Smooth muscle cell (in vitro differentiated cells): Measurements from ENCODE around the gene PHAF1. TPM values are rescaled to one million over a fixed set of nuclear protein-coding genes. Genes with fewer than 3 reads are reported as not detected.

Experiments
- DNase-seq: peaks from one replicate; lab custom pipeline; 2025; ENCODE audit not compliant: unreplicated experiment; lab: John Stamatoyannopoulos, UW
- H2AFZ ChIP-seq: fragments of 200-600 bp; sonication (generic); 2 replicates; pipeline ENCODE4 v1.6.0; 2016; ENCODE audit warnings: antibody characterized with exemption, low read depth, mild to moderate bottlenecking
- H3F3A ChIP-seq: fragments of 200-600 bp; sonication (generic); 2 replicates; pipeline ENCODE4 v1.6.0; 2017; ENCODE audit warnings: antibody characterized with exemption, low read depth
- H3K27ac ChIP-seq: fragments of 200-600 bp; sonication (generic); 2 replicates; pipeline ENCODE4 v1.5.1; 2016; ENCODE audit warnings: low read depth, mild to moderate bottlenecking
- H3K27me3 ChIP-seq: fragments of 200-600 bp; sonication (generic); 2 replicates; pipeline ENCODE4 v1.6.1; 2016; ENCODE audit warnings: low read depth, mild to moderate bottlenecking
- H3K36me3 ChIP-seq: fragments of 200-600 bp; sonication (generic); 2 replicates; pipeline ENCODE4 v1.5.1; 2016; ENCODE audit warnings: low read depth
- H3K4me1 ChIP-seq: fragments of 200-600 bp; sonication (generic); 2 replicates; pipeline ENCODE4 v1.5.1; 2016; ENCODE audit warnings: low read depth
- H3K4me2 ChIP-seq: fragments of 200-600 bp; sonication (generic); 2 replicates; pipeline ENCODE4 v1.6.0; 2016; ENCODE audit warnings: mild to moderate bottlenecking
- H3K4me3 ChIP-seq: fragments of 200-600 bp; sonication (generic); 2 replicates; pipeline ENCODE4 v1.5.1; 2016; ENCODE audit warnings: mild to moderate bottlenecking
- H3K79me2 ChIP-seq: fragments of 200-600 bp; sonication (generic); 2 replicates; pipeline ENCODE4 v1.6.0; 2016; ENCODE audit warnings: low read depth, mild to moderate bottlenecking
- H3K9ac ChIP-seq: fragments of 200-600 bp; sonication (generic); 2 replicates; pipeline ENCODE4 v1.6.0; 2016; ENCODE audit warnings: low read depth
- H3K9me3 ChIP-seq: fragments of 200-600 bp; sonication (generic); replicated peaks from 2 replicates; pipeline ENCODE4 v1.5.1; 2016; ENCODE audit warnings: low read depth
- H4K20me1 ChIP-seq: fragments of 200-600 bp; sonication (generic); 2 replicates; pipeline ENCODE4 v1.6.0; 2016; ENCODE audit warnings: low read depth
- WGBS: methylation state at CpG from one replicate; pipeline ENCODE4 v1.1.7; 2016; ENCODE audit warnings: low lambda C conversion rate; 5-methylcytosine and 5-hydroxymethylcytosine counted together
- polyA plus RNA-seq: library from polyadenylated mRNA; unstranded; fragments of >200 nt; fragmentation: Nextera tagmentation; extraction: Ambion mirVana; gene quantifications from 2 replicates; pipeline ENCODE4 v1.2.1, GENCODE V29; 2016
- total RNA-seq: library from RNA; depleted of rRNA; stranded (reverse); fragments of >200 nt; gene quantifications from 2 replicates; pipeline ENCODE4 v1.2.3, GENCODE V29; 2014
- TF ChIP-seq, protein P1 (sequence below): fragments of 200-600 bp; sonication (generic); IDR thresholded peaks from 2 replicates; pipeline ENCODE4 v1.5.1; 2017; ENCODE audit warnings: borderline replicate concordance, mild to moderate bottlenecking, antibody characterized with exemption; ENCODE audit not compliant: insufficient read depth, poor library complexity, severe bottlenecking

Gene PHAF1
- total and polyA plus RNA-seq, 2 experiments from 2014 or later = 15.5 TPM

DNA sequence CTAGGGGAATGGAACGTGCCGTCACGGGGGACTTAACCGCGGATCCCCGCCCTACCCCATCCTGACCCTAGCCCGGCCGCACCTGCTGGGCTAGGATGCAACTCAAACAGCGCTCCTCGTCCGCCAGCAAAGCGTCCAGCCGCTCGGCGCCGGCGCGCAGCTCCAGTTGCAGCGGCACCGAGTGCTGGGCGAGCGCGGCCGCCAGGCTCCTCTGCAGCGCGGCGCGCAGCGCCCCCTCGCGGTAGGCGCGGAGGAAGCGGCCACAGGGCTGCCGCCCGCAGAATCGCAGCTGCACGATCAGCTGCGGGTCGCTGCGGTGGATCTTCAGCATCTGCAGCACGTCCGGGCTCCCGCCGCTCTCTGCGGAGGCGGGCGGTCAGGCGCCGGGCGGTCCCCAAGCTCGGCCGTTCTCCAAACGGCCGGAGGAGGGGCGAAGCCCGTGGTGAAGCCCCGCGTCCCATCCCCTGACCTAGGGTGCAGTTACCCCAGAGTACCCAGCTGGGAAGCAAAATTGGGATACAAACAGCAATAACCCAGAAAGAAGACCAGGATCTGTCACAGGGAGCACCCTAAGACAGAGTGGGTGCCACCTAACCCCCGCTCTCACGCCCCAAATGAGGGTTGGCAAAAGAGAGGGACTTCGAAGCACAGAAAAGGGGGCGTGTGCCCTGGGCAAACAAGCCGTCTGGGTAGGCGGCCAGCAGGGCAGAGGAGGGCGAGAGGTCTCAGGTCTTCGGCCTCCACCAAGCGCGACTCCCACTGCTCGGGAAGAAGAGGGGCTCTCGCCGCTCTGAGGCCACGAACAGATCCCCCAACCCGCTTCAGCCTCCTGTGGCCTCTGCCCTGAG lies 45.8 kb downstream of the PHAF1 start:
- Histone ChIP-seq H3K4me2 (peak overlapping the region; percentile 80), H3K36me3 (no peaks in the 10 kb centered on the region), H4K20me1 (peaks cover 45% of the 10 kb centered on the region), H3K9me3 (no peaks in the 10 kb centered on the region), H3K27ac (no peak overlapping the region), H3F3A (no peaks in the 10 kb centered on the region), H3K79me2 (no peaks in the 10 kb centered on the region), H3K4me1 (peaks cover 6% of the 10 kb centered on the region), H2AFZ (no peak overlapping the region), H3K27me3 (peaks cover 42% of the 10 kb centered on the region), H3K4me3 (peak overlapping the region; percentile 27), H3K9ac (no peak overlapping the region)
- DNase-seq = peak; percentile 47
- WGBS = 11% methylated on average over 71 of the region's 74 CpGs
- TF ChIP-seq, protein P1, sequence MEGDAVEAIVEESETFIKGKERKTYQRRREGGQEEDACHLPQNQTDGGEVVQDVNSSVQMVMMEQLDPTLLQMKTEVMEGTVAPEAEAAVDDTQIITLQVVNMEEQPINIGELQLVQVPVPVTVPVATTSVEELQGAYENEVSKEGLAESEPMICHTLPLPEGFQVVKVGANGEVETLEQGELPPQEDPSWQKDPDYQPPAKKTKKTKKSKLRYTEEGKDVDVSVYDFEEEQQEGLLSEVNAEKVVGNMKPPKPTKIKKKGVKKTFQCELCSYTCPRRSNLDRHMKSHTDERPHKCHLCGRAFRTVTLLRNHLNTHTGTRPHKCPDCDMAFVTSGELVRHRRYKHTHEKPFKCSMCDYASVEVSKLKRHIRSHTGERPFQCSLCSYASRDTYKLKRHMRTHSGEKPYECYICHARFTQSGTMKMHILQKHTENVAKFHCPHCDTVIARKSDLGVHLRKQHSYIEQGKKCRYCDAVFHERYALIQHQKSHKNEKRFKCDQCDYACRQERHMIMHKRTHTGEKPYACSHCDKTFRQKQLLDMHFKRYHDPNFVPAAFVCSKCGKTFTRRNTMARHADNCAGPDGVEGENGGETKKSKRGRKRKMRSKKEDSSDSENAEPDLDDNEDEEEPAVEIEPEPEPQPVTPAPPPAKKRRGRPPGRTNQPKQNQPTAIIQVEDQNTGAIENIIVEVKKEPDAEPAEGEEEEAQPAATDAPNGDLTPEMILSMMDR = peak; percentile 95

DNA sequence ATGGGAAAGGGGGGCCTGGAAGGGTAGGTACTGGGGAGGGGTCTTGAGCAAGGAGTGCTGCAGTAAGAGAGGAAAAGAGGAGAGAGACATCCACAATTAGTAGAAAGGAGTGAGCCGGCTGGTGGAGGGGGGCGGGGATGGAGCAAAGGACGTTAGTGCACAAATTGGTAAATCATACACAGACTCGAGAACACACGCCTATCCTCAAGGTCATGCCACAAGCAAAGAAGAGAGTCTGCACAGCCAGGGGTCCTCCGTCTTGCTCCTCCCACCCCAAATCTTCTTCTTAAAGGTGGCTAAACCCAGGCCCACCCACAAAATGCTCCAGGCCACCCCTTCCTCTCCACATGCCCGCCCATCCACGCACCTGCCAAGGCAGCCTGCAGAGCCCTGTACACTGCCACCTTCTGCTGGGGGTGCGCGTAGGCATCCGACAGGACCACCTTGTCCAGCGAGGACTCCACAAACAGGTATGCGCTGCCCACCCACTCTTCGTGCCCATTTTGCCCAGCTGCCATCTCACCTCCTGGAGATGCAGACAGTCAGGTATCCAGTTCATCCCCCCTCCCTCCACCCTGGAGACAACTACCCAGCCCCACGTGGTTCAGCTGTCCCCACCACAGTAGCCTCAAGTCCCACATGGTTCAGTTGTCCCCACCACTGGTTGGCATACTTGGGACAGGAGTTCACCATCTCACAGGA lies 46.6 kb downstream of the PHAF1 start:
- Histone ChIP-seq H4K20me1 (peaks cover 45% of the 10 kb centered on the region), H3K9me3 (no peaks in the 10 kb centered on the region), H3K36me3 (no peaks in the 10 kb centered on the region), H3K4me2 (no peak overlapping the region), H3K4me1 (peaks cover 6% of the 10 kb centered on the region), H3K27ac (no peak overlapping the region), H3F3A (no peaks in the 10 kb centered on the region), H3K9ac (no peak overlapping the region), H3K4me3 (no peak overlapping the region), H3K79me2 (no peaks in the 10 kb centered on the region), H3K27me3 (peaks cover 44% of the 10 kb centered on the region), H2AFZ (no peak overlapping the region)
- TF ChIP-seq, protein P1 = no peak
- DNase-seq = no peak
- WGBS = 63% methylated on average over 15 of the region's 15 CpGs

DNA sequence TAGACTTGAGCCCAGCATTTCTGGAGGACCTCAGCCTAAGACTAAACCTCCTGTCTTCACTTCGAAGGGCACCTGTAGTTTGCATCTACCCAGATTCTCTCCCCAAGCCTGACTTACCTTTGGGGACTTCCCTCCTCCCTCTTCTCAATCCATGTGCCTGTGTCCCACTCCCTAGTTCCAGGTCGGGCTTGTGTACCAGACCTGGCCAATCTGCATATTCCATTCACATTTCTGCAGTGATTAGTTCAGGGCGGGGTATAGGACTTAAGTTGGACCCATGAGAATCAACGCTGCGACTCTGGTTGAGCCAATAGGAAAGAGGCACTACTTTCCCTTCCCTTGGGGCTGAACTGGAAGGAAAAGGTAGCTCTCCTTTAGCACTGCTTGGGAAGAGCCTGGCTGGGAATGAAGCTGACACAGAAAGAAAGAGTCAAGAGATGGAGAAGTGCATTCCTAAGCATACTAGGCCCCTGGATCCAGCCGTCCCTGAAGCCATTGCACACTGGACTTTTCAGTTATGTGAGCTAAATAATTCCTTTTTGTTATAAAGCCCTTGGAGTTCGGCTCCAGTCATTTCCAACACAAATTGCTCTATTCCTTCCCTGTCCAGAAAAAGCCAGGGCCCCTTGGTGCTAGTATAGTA lies 47.5 kb downstream of the PHAF1 start:
- H3K4me2 ChIP-seq = no peak overlapping the region
- peaks cover 54% of the 10 kb centered on the region for H4K20me1 ChIP-seq
- H3K27ac ChIP-seq = no peak overlapping the region
- H3K4me1 ChIP-seq = peaks cover 6% of the 10 kb centered on the region
- 67% methylated on average over 7 of the region's 7 CpGs for WGBS
- peaks cover 53% of the 10 kb centered on the region for H3K27me3 ChIP-seq
- H3F3A ChIP-seq = no peaks in the 10 kb centered on the region
- no peak overlapping the region for H3K9ac ChIP-seq
- DNase-seq = no peak
- TF ChIP-seq, protein P1 = no peak
- H3K79me2 ChIP-seq = no peaks in the 10 kb centered on the region
- H3K9me3 ChIP-seq = no peaks in the 10 kb centered on the region
- H3K4me3 ChIP-seq = no peak overlapping the region
- H3K36me3 ChIP-seq = no peaks in the 10 kb centered on the region
- H2AFZ ChIP-seq = no peak overlapping the region
